Kidney (tissue), 14 donors: ENCODE results near the gene SPTY2D1. TPM values are rescaled to one million over a fixed set of nuclear protein-coding genes. Genes with fewer than 3 reads are reported as not detected.

Experiments used
- DNase-seq, 5 donors: peaks; one replicate each; pipeline ENCODE4 v3.0.0-alpha.2; 2013 to 2020
- FAIRE-seq: peaks from 2 replicates; lab custom pipeline; 2012; peaks lifted over from hg19 to GRCh38; lab: Jason Lieb, UNC
- H3K27ac ChIP-seq, 2 donors: one replicate each; pipeline ENCODE4 v1.7.0; 2013; ENCODE audit warnings: low read depth in 2 of 2, low read length in 2 of 2, inconsistent platforms in 1 of 2
- H3K27me3 ChIP-seq: one replicate; pipeline ENCODE4 v1.7.1; 2013; ENCODE audit warnings: low read length, inconsistent platforms; ENCODE audit not compliant: control insufficient read depth, insufficient read depth
- H3K36me3 ChIP-seq, 3 donors: one replicate each; pipeline versions ENCODE4 v1.7.0 to v1.7.1; 2013; ENCODE audit warnings: low read length in 3 of 3, control low read depth in 1 of 3, inconsistent platforms in 1 of 3; ENCODE audit not compliant: insufficient read depth in 3 of 3, control insufficient read depth in 2 of 3
- H3K4me1 ChIP-seq, 3 donors: one replicate each; pipeline versions ENCODE4 v1.7.0 to v1.7.1; 2013; ENCODE audit warnings: low read length in 3 of 3, inconsistent platforms in 1 of 3, low read depth in 1 of 3; ENCODE audit not compliant: control insufficient read depth in 2 of 3, insufficient read depth in 2 of 3
- H3K4me3 ChIP-seq, 3 donors: one replicate each; pipeline versions ENCODE4 v1.7.0 to v1.8.1; 2013; ENCODE audit warnings: low read length in 3 of 3, control low read depth in 1 of 3, inconsistent platforms in 1 of 3
- H3K9ac ChIP-seq, 3 donors: one replicate each; pipeline versions ENCODE4 v1.7.0 to v1.7.1; 2013; ENCODE audit warnings: low read length in 3 of 3, control low read depth in 1 of 3, inconsistent platforms in 1 of 3
- H3K9me3 ChIP-seq, 3 donors: one replicate each; pipeline versions ENCODE4 v1.7.0 to v1.7.1; 2013; ENCODE audit warnings: low read length in 3 of 3, control low read depth in 1 of 3, inconsistent platforms in 1 of 3; ENCODE audit not compliant: control insufficient read depth in 2 of 3, insufficient read depth in 1 of 3
- intact Hi-C: fragments of 100-400 bp; cut with DNase I; formaldehyde crosslinking; loops from one replicate; pipeline ENCODE4 v1.11.1; 2022
- polyA plus RNA-seq: library from polyadenylated mRNA; stranded (reverse); fragments of 350-450 nt; fragmentation: Illumina TruSeq; extraction: RNeasy Lipid Tissue Mini Kit (QIAGEN cat#74804); gene quantifications from one replicate; pipeline ENCODE4 v1.2.3, GENCODE V29; 2014; ENCODE audit warnings: low read depth, low replicate concordance; ENCODE audit not compliant: insufficient read depth
- total RNA-seq: library from RNA; stranded (reverse); fragmentation: NEBNext Ultra II Directional; extraction: Animal tissue kit (Norgen Biotek cat#: 25700); gene quantifications from one replicate; pipeline ENCODE4 v1.2.1, GENCODE V29; 2021
- TF ChIP-seq, protein P1 (sequence below): IDR thresholded peaks from 3 replicates; pipeline ENCODE4 v1.5.1; 2012; ENCODE audit warnings: mild to moderate bottlenecking, moderate library complexity, borderline replicate concordance; ENCODE audit not compliant: insufficient read depth; ENCODE audit errors: extremely low read depth
- donor health status: control.
- donor health status: control.
- donor health status: control.
- donor health status: control.
- donor health status: control.
- donor health status: DM: yes; HTN: yes; CAD: no.
- donor health status: Normal renal cell carcinoma (clear cell type).

SPTY2D1 gene
- total and polyA plus RNA-seq, 2 donors from 2014 or later, result 4.8 to 21.9 TPM

DNA sequence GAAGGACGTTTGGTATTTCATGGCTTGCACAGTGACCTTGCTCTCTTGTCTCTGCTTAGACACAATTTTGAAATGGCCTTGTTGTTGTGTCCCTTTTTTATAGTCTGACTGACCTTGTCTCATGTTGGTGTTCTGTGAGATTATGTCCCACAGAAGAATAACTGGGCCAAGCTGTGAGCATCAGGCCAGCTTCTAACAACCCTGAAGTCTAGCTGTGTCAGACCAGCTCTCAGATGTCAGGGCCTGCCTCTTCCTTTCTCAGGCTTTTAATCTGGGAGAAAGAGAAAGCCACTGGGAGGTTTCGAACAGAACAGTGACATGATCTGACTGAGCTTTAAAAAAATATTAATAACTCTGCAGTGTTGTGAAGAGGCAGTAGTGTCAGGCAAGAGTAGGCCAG is 43.6 kb downstream of the SPTY2D1 start:
- FAIRE-seq, result no peak
- Histone ChIP-seq H3K9me3 (no peaks in the 10 kb centered on the region), H3K4me1 (peaks cover 0 to 18% (median 15%) of the 10 kb centered on the region in 3 donors), H3K36me3 (no peaks in the 10 kb centered on the region), H3K27me3 (no peaks in the 10 kb centered on the region), H3K27ac (no peak overlapping the region), H3K4me3 (peak overlapping the region in 1 of 3 donors; percentile 89), H3K9ac (no peak overlapping the region)
- TF ChIP-seq, protein P1, sequence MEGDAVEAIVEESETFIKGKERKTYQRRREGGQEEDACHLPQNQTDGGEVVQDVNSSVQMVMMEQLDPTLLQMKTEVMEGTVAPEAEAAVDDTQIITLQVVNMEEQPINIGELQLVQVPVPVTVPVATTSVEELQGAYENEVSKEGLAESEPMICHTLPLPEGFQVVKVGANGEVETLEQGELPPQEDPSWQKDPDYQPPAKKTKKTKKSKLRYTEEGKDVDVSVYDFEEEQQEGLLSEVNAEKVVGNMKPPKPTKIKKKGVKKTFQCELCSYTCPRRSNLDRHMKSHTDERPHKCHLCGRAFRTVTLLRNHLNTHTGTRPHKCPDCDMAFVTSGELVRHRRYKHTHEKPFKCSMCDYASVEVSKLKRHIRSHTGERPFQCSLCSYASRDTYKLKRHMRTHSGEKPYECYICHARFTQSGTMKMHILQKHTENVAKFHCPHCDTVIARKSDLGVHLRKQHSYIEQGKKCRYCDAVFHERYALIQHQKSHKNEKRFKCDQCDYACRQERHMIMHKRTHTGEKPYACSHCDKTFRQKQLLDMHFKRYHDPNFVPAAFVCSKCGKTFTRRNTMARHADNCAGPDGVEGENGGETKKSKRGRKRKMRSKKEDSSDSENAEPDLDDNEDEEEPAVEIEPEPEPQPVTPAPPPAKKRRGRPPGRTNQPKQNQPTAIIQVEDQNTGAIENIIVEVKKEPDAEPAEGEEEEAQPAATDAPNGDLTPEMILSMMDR, result no peak
- DNase-seq, result no peak
- intact Hi-C loops, result no loop called here

- Histone ChIP-seq H3K27ac (peak within 1 kb of the TSS; percentile 61 to 77), H3K9ac (peak within 1 kb of the TSS; percentile 57 to 82 (median 79)), H3K9me3 (no peaks in the 10 kb centered on the region), H3K27me3 (no peaks in the 10 kb centered on the region), H3K4me1 (peaks cover 0 to 18% (median 15%) of the 10 kb centered on the region in 3 donors), H3K4me3 (peak within 1 kb of the TSS; percentile 81 to 89 (median 84)), H3K36me3 (no peaks in the 10 kb centered on the region)
- intact Hi-C loops, result no loop called here
- DNase-seq (peak; percentile 91 to 96 (median 95)), FAIRE-seq (no peak)
- TF ChIP-seq, protein P1, result no peak
These were observed 45.6 kb downstream of the SPTY2D1 start, which contains the start of gene UEVLD for GRCh38 chr11:18588297-18589252. Gene UEVLD, minus strand, starts transcription at chr11:18588734. Its CDS starts 80 bp downstream, at chr11:18588654.

- FAIRE-seq (no peak), DNase-seq (no peak)
- no peak overlapping the region for H3K4me3 ChIP-seq
- intact Hi-C loops, result no loop called here
- TF ChIP-seq, protein P1, result no peak
- no peaks in the 10 kb centered on the region for H3K4me1 ChIP-seq
- H3K9ac ChIP-seq, result no peak overlapping the region
- H3K27me3 ChIP-seq, result no peaks in the 10 kb centered on the region
- peaks cover 0 to 13% (median 2%) of the 10 kb centered on the region in 3 donors for H3K36me3 ChIP-seq
- H3K9me3 ChIP-seq, result no peaks in the 10 kb centered on the region
- H3K27ac ChIP-seq, result no peak overlapping the region
These were observed 52.3 kb downstream of the SPTY2D1 start for GRCh38 chr11:18581825-18582224.
